GM12864 (cell line): ENCODE results near the gene PDIA3.
"Not testable (repeated sequence)": the region's sequence is repeated elsewhere in the genome, so short reads cannot be mapped to it uniquely, and the experiment has no call there.

Experiments used
- DNase-seq: peaks from one replicate; pipeline ENCODE4 v3.0.0-alpha.2; 2011; ENCODE audit warnings: low read depth
- H3K4me3 ChIP-seq: 2 replicates; pipeline ENCODE4 v1.5.1; 2011; ENCODE audit warnings: mild to moderate bottlenecking, low read depth, low read length, control low read depth
- TF ChIP-seq, protein P1 (sequence below): IDR thresholded peaks from 2 replicates; pipeline ENCODE4 v1.5.1; 2011; ENCODE audit warnings: low read depth, mild to moderate bottlenecking, moderate library complexity, low read length, control low read depth, inconsistent platforms; ENCODE audit errors: missing control alignments

The PDIA3 gene

DNA sequence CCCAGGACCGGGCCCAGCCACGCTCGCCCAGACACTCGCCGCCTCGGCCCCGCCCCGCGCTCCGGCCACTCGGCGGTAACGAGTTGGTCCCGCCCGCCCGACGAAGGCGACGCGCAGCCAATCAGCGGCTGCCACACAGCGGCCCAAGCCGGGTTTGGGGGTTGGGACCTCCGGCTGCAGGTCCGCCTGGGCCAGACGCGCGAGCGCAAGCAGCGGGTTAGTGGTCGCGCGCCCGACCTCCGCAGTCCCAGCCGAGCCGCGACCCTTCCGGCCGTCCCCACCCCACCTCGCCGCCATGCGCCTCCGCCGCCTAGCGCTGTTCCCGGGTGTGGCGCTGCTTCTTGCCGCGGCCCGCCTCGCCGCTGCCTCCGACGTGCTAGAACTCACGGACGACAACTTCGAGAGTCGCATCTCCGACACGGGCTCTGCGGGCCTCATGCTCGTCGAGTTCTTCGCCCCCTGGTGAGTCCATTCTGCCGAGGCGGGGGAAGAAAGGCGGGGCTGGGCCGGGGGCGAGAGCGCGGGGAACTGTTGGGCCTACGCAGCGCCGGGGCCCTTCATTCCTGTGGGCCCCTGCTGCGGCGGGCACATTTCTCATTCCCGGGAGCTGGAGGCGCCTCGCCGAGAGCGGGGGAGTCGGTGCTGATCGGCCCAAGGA is at the start of gene PDIA3:
Gene PDIA3 (plus strand): TSS at position 194 of the 658 bp plus-strand sequence. CDS start 102 bp downstream, at position 296.
- peak; percentile 60 for DNase-seq
- peak within 1 kb of the TSS; percentile 87 for H3K4me3 ChIP-seq

DNA sequence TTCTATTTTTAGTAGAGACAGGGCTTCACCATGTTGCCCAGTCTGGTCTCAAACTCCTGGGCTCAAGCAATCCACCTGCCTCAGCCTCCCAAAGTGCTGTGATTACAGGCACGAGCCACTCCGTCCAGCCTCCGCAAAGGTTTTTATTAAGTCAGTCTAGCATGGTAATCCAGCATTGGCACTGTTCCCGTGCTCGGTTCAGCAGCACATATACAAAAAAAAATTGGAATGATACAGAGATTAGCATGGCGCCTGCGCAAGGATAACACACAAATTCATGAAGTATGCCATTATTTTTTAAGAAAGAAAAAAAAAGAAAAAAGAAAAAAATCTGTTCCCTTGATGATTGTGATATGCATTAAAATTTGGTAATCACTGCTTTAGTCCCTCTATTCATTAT is 44.1 kb upstream of the PDIA3 start:
- TF ChIP-seq, protein P1, sequence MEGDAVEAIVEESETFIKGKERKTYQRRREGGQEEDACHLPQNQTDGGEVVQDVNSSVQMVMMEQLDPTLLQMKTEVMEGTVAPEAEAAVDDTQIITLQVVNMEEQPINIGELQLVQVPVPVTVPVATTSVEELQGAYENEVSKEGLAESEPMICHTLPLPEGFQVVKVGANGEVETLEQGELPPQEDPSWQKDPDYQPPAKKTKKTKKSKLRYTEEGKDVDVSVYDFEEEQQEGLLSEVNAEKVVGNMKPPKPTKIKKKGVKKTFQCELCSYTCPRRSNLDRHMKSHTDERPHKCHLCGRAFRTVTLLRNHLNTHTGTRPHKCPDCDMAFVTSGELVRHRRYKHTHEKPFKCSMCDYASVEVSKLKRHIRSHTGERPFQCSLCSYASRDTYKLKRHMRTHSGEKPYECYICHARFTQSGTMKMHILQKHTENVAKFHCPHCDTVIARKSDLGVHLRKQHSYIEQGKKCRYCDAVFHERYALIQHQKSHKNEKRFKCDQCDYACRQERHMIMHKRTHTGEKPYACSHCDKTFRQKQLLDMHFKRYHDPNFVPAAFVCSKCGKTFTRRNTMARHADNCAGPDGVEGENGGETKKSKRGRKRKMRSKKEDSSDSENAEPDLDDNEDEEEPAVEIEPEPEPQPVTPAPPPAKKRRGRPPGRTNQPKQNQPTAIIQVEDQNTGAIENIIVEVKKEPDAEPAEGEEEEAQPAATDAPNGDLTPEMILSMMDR = no peak
- no peak overlapping the region for H3K4me3 ChIP-seq
- DNase-seq = no peak

DNA sequence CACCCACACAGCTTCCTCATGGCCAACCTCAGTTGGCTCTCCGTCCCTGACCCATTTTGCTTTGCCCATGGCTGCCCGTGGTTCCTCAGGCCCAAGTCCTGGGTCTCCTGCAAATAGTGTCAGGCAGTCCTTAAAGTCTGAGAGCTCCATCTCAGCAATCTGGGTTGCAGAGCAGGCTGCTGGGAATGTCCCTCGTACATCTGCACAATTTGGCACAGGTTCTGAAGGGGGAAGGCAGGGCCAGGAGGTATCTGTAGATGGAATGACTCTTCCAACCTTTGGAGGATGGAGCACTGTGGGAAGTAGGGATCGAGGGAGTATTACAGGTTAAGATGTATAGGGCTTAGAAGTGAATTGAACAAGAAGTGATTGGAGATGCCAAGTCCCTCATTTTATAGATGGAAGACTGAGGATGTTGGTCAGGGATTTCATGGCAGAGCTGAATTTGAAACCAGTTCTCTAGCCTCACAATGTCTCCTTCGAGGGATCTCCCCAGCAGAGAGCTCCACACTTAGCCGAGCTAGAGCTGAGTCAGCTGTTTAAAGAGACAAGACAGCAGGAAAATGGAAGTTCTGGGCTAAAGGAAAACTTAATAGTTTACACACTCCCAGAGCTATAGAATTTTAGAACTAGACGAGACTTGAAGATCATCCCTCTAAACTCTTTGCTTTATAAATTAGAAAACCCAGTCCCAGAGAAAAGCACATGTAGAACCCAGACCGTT is 43.4 kb upstream of the PDIA3 start:
- TF ChIP-seq, protein P1 = no peak
- DNase-seq = no peak
- no peak overlapping the region for H3K4me3 ChIP-seq

DNA sequence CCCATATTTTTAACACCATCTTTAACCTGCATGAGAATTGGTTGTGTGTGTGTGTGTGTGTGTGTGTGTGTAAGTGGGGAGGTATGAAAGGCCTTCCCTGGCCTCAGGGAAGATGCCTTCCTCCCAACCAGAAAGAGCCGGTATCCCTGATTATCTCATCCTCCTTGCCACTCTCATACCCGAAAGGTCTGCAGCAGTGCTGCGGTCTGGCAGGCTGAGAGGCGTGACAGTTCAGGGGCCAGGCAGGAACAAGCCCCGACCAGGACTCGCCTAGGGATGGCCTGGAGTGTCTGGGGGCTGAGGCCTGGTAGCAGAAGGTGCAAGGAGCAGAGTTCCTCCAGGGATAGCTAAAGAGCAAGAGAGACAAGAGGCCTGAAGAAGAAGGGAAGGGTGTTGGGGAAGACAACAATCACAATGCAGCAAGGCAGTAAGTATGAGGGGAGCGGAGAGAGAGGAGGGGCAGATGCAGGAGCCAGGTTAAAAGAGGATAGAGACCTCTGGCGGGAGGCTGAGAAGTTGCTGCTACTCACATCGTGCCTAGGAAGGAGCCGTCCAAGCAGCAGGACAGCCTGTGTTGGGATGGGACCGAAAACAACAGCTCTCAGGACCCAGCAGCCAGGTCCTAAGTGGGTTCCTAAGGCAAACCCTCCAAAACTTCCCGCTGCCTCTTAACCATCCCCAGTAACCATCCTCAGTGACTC is 35.7 kb upstream of the PDIA3 start:
- DNase-seq = not testable (repeated sequence)

DNA sequence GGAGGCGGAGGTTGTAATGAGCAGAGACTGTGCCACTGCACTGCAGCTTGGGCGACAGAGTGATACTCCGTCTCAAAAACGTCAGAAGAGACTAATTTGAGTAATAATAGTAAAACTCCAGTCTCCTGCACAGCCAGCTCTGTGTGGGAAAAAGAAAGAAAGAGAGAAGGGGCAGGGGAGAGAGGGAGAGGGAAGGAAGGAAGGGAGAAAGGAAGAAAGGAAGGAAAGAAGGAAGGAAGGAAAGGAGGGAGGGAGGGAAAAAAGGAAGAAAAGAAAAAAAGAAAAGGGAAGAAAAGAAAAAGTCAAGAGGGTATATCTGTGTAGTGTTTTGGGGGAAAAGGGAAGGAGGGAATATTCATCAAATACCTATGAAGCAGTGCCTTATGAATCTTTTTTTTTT is 23.1 kb upstream of the PDIA3 start:
- DNase-seq = no peak
- H3K4me3 ChIP-seq = no peak overlapping the region
- TF ChIP-seq, protein P1 = no peak

More for the DNA sequence above, 35.7 kb upstream of the PDIA3 start:
- not testable (repeated sequence) for H3K4me3 ChIP-seq

DNA sequence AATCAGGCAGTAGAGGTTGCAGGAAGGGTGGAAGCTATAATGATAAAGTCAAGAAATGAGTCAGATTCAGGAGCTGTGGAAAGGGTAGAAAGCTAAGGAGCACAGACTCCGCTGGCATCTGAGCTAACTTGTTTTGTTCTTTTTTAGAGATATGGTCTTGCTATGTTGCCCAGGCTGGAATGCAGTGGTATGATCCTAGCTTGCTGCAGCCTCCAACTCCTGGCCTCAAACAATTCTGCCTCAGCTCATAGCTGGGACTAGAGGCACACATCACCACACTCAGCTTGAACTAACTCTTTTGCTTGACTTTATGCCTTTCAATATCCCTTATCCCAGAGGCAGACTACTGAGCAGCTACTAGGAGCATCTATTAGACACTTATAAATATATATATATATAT is 19.9 kb upstream of the PDIA3 start:
- not testable (repeated sequence) for H3K4me3 ChIP-seq, DNase-seq

DNA sequence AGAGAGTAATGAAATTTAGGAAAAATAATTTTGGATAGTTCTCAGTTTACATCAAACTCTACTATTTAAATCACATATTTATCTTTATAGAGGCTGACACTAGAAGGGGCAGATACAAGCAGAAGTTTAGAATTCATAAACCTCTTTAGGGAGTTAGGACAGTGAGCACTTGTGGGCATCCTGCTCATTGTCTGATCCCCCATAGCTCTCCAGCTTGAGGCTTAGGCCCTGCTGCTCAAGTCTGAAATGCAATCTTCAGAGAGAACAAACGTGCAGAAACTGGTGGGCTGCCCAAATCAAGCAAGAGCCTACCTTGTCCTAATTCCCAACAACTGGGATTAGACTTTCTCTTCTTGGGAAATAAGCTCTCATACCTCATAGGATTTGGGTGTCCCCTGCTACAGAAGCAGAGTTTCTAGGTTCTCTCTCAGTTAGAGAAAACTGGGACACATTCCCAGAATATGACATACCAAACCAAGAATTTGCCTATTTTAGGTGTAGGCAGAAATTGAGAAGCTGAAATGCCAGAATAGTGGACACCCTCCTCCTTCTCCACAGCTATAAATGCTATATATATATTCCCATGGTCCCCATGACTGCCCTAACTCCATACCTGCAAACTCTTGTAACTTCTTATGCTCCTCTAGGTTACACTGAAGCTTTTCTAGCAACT is 18.0 kb upstream of the PDIA3 start:
- H3K4me3 ChIP-seq, DNase-seq: not testable (repeated sequence)

GRCh38 chr15:43735416-43735815 is 10.8 kb upstream of the PDIA3 start:
- no peak for DNase-seq
- TF ChIP-seq, protein P1 = no peak
- H3K4me3 ChIP-seq = peak overlapping the region; percentile 47

GRCh38 chr15:43746903-43747309 is 668 bp downstream of the PDIA3 start:
- DNase-seq = not testable (repeated sequence)

More at GRCh38 chr15:43746903-43747309, 668 bp downstream of the PDIA3 start:
- H3K4me3 ChIP-seq = peak overlapping the region; percentile 87
